Body of pancreas (tissue), 4 donors: ENCODE measurements around the gene MYNN. TPM values are rescaled to one million over a fixed set of nuclear protein-coding genes. Genes with fewer than 3 reads are reported as not detected.

Experiments
- ATAC-seq: fragments of 150-250 bp; one replicate; pipeline ENCODE4 v1.9.1; 2016
- DNase-seq, 4 donors: peaks; one replicate each; pipeline ENCODE4 v3.0.0-alpha.2; 2019
- H3K27ac ChIP-seq, 4 donors: fragments of 200-600 bp; sonication (generic); 1 replicate in 3 of 4; 2 replicates in 1 of 4; pipeline versions ENCODE4 v1.5.1 to v1.6.1; 2016 to 2019; ENCODE audit warnings: mild to moderate bottlenecking in 1 of 4, mixed read lengths in 1 of 4, moderate library complexity in 1 of 4
- H3K27me3 ChIP-seq, 2 donors: fragments of 200-600 bp; sonication (generic); one replicate each; pipeline ENCODE4 v1.6.0; 2016; ENCODE audit warnings: mild to moderate bottlenecking in 1 of 2
- H3K36me3 ChIP-seq, 2 donors: fragments of 200-600 bp; sonication (generic); replicated peaks in 1 of 2; 2 replicates each; pipeline ENCODE4 v1.5.1; 2016; ENCODE audit warnings: low read depth in 2 of 2; ENCODE audit not compliant: insufficient read depth in 1 of 2
- H3K4me1 ChIP-seq: fragments of 200-600 bp; sonication (generic); one replicate; pipeline ENCODE4 v1.6.0; 2016
- H3K4me3 ChIP-seq, 2 donors: fragments of 200-600 bp; sonication (generic); 1 replicate in 1 of 2; 2 replicates in 1 of 2; pipeline ENCODE4 v1.5.1; 2016 to 2019
- H3K9me3 ChIP-seq, 3 donors: fragments of 200-600 bp; sonication (generic); 1 replicate in 2 of 3; 2 replicates in 1 of 3; pipeline ENCODE4 v1.5.1; 2016
- CTCF ChIP-seq, 7 experiments: fragments of 450-650 bp in 4 of 7; fragments of 200-600 bp in 3 of 7; sonication (generic) in 3 of 7; IDR thresholded peaks; one replicate each; pipeline ENCODE4 v1.5.1; 2016 to 2019; ENCODE audit warnings: antibody characterized with exemption in 7 of 7
- POLR2A ChIP-seq, 3 donors: fragments of 450-650 bp; IDR thresholded peaks; one replicate each; pipeline ENCODE4 v1.6.1; 2016; ENCODE audit warnings: antibody characterized with exemption in 3 of 3, mild to moderate bottlenecking in 2 of 3
- WGBS, 2 donors: methylation state at CpG; one replicate each; pipeline ENCODE4 v1.1.5; 2017; 5-methylcytosine and 5-hydroxymethylcytosine counted together
- intact Hi-C: fragments of 100-400 bp; cut with DNase I; formaldehyde crosslinking; loops from one replicate; pipeline ENCODE4 v1.15.1; 2023
- total RNA-seq, 2 donors: library from RNA; depleted of rRNA; stranded (reverse); fragments of >200 nt; gene quantifications; one replicate each; pipeline ENCODE4 v1.1.0, GENCODE V29; 2016

Gene MYNN
- total RNA-seq, 2 donors from 2014 or later = 8.9 to 10.6 TPM

GRCh38 chr3:169748670-169749069 lies 24.5 kb upstream of the MYNN start:
- H3K9me3 ChIP-seq = no peaks in the 10 kb centered on the region
- WGBS, 2 donors = 77 to 79% methylated on average over 3 of the region's 3 CpGs
- intact Hi-C loops = no loop called here
- H3K27ac ChIP-seq = no peak overlapping the region
- ATAC-seq (no peak), DNase-seq (no peak)
- no peak for TF ChIP-seq CTCF (IDR thresholded peaks at IDR 0.05)
- TF ChIP-seq POLR2A (IDR thresholded peaks at IDR 0.05) = no peak
- no peaks in the 10 kb centered on the region for H3K27me3 ChIP-seq
- H3K36me3 ChIP-seq = no peaks in the 10 kb centered on the region
- H3K4me1 ChIP-seq = no peaks in the 10 kb centered on the region
- H3K4me3 ChIP-seq = no peak overlapping the region

DNA sequence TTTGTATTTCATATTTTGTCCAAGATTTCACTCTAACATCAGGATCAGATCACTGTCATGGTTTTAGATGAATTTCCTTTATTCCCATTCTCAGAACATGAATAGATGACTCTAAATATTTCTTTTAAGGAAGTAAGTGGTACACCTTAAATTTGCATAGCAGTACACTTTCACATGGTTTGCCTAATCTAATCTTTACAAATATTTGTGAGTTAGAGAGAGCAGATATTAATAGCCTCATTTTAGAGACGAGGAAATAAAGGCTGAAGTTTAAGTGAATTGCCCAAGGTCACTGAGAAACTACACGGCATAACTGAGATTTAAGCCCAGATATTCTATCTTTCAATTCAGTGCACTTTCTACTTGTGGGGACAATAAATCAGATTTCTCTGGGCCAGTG lies 22.5 kb upstream of the MYNN start:
- no peak for TF ChIP-seq CTCF (IDR thresholded peaks at IDR 0.05)
- TF ChIP-seq POLR2A (IDR thresholded peaks at IDR 0.05) = no peak
- H3K27me3 ChIP-seq = no peaks in the 10 kb centered on the region
- intact Hi-C loops = no loop called here
- 10 to 11% methylated on average over 2 of the region's 2 CpGs for WGBS, 2 donors
- no peak overlapping the region for H3K4me3 ChIP-seq
- ATAC-seq (no peak), DNase-seq (no peak)
- no peaks in the 10 kb centered on the region for H3K4me1 ChIP-seq
- H3K36me3 ChIP-seq = no peaks in the 10 kb centered on the region
- no peaks in the 10 kb centered on the region for H3K9me3 ChIP-seq
- no peak overlapping the region for H3K27ac ChIP-seq

DNA sequence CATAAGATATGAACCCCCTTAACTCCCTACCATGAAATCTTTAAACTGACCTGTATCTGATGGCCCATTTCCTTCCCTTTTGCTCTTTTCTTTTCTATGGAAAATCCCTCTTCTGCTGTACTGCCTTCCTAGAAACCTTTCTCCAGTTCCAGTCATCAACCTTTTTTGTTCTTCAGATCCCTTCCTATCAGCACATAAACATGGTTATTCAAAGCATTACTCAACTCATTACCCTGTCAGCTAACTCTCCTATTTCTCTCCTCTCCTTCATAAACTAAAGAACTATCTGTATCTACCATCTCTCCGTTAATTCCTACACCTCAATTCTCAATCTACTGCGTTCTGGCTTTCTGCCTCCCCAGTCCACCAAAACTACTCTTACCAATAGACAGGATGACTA lies 21.3 kb upstream of the MYNN start:
- no peak for ATAC-seq

GRCh38 chr3:169754711-169755110 lies 18.5 kb upstream of the MYNN start:
- Histone ChIP-seq H3K36me3 (no peaks in the 10 kb centered on the region), H3K27ac (no peak overlapping the region), H3K27me3 (no peaks in the 10 kb centered on the region), H3K4me1 (no peaks in the 10 kb centered on the region), H3K4me3 (no peak overlapping the region), H3K9me3 (no peaks in the 10 kb centered on the region)
- 83 to 91% methylated on average over 3 of the region's 3 CpGs for WGBS, 2 donors
- no peak for DNase-seq
- no peak for ATAC-seq
- TF ChIP-seq CTCF (IDR thresholded peaks at IDR 0.05) (no peak), POLR2A (IDR thresholded peaks at IDR 0.05) (no peak)
- intact Hi-C loops = no loop called here

More for the DNA sequence above, 21.3 kb upstream of the MYNN start:
- H3K27ac ChIP-seq = no peak overlapping the region
- H3K27me3 ChIP-seq = no peaks in the 10 kb centered on the region
- TF ChIP-seq CTCF (IDR thresholded peaks at IDR 0.05) (no peak), POLR2A (IDR thresholded peaks at IDR 0.05) (no peak)
- no peaks in the 10 kb centered on the region for H3K4me1 ChIP-seq
- H3K9me3 ChIP-seq = no peaks in the 10 kb centered on the region
- intact Hi-C loops = no loop called here
- no peaks in the 10 kb centered on the region for H3K36me3 ChIP-seq
- WGBS, 2 donors = 89 to 100% methylated on average over 2 of the region's 2 CpGs
- H3K4me3 ChIP-seq = no peak overlapping the region
- no peak for DNase-seq

DNA sequence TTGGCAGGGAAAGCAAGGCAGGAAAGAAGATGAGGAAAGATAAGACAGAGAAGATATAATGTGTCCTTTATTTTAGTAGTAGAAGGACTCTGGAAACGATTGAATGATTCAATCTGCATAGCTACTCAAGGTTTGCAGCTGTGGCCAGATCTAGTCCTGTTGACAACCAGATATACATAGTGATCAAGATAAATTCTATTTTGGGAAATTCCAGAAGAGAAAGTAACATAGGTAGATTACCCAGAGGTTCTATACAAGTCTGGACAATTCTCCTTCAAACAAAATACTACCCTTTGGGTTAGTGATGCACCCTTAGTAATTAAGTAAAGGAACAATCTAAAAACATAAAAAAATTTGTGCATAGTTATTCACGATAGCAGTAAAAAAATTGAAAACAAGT lies 17.7 kb upstream of the MYNN start:
- intact Hi-C loops = no loop called here
- Histone ChIP-seq H3K4me3 (no peak overlapping the region), H3K4me1 (no peaks in the 10 kb centered on the region), H3K27me3 (no peaks in the 10 kb centered on the region), H3K36me3 (no peaks in the 10 kb centered on the region), H3K9me3 (no peaks in the 10 kb centered on the region), H3K27ac (no peak overlapping the region)
- WGBS, 2 donors = 51 to 59% methylated on average over 2 of the region's 2 CpGs
- DNase-seq = no peak
- TF ChIP-seq CTCF (IDR thresholded peaks at IDR 0.05) (no peak), POLR2A (IDR thresholded peaks at IDR 0.05) (no peak)
- no peak for ATAC-seq
